ENCODE data around the gene ZNF792.
"Not testable (repeated sequence)": the region's sequence is repeated elsewhere in the genome, so short reads cannot be mapped to it uniquely, and the experiment has no call there.

Gene ZNF792

DNA sequence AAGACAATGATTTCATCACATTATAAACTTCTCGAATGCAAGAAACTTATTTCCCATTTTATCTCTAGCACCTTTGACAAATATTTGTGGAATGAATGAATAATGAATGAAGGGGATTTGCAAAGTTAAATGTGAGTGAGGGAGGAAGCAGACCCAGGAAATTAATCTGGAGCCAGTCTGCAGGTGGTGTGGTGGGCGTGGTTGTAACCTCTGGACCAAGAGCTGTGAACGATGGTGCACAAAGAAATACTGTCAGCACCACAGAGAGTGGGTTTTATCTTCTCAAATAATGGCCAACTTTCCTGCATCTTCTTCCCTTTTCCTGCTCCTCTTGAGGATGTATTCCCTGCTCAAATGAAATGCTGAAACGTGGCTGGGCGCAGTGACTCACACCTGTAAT lies 11.0 kb upstream of the ZNF792 start:
- FAIRE-seq (no peak), DNase-seq (ENCODE audit: insufficient read length, low spot score) (no peak)

DNA sequence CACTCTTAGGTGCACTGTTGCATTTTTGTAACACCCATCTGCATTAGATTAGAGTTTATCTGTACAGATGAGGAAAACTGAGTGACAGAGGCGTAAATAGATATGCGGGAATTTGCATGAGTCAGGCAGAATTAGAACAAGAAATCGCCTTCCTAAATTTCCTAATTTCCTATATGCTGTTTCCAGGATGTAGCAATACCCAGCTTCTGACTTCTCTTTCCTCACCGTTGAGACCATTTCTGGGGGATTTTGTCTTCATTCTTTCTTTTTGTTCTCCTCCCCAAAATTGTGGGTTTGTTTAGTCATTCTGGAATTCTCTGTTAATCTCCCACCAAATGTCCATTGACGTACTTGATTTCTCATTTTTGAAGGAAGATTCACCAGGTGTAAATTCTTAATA lies 10.6 kb upstream of the ZNF792 start:
- no peak for FAIRE-seq
- no peak for DNase-seq (ENCODE audit: insufficient read length, low spot score)

DNA sequence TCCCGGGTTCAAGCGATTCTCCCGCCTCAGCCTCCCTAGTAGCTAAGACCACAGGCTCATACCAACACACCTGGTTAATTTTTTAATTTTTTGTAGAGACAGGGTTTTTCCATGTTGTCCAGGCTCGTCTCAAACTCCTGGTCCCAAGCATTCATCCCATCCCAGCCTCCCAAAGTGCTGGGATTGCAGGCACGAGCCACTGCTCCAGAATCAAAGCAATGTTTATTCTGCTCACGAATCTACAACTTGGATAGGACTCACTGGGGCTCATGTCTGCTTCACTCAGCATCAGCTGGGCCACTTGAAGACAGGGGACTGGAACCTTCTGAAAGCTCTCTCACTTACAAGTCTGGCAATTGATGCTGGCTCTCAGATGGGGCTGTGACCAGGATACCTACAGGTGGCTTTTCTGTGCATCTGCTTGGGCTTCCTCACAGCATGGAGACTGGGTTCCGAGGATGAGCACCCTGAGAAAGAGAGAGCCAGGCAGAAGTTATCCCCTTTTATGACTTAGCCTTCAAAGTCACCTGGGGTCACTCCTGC lies 8.2 kb upstream of the ZNF792 start:
- no peak for FAIRE-seq

DNA sequence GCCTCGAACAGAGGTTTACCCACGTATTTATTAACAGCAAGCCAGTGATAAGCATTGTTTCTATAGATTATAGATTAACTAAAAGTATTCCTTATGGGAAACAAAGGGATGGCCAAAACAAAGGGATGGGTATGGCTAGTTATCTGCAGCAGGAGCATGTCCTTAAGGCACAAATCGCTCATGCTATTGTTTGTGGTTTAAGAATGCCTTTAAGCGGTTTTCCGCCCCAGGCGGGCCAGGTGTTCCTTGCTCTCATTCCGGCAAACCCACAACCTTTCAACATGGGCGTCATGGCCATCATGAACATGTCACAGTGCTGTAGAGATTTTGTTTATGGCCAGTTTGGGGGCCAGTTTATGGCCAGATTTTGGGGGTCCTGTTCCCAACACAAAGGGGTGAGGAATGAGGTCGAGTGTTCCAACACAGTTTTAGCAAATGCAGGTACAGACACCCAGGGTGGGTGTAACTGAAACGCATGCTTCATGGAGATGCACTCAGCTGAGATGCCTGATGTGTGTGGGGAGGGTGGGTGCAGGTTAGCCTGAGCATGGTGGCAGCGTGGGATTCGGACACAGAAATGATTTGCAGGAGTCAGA lies 6.3 kb upstream of the ZNF792 start:
- not testable (repeated sequence) for FAIRE-seq; DNase-seq (ENCODE audit: insufficient read length, low spot score)

More for the DNA sequence above, 8.2 kb upstream of the ZNF792 start:
- DNase-seq (ENCODE audit: insufficient read length, low spot score) = no peak

DNA sequence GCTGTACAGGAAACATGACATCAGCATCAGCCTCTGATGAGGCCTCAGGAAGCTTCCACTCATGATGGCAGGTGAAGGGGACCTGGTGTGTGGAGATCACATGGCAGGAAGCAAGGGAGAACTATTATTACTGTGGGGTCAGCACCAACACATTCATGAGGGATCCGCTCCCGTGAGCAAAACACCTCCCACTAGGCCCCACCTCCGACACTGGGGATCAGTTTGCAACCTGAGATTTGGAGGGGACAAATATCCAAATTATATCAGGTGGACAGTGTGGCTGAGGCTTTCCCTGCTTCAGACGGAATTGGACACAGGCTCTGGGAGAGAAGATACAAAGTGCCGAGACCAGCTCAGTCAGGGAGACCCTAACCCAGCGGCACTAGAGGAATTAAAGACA lies 5.7 kb upstream of the ZNF792 start:
- FAIRE-seq (no peak), DNase-seq (ENCODE audit: insufficient read length, low spot score) (no peak)

DNA sequence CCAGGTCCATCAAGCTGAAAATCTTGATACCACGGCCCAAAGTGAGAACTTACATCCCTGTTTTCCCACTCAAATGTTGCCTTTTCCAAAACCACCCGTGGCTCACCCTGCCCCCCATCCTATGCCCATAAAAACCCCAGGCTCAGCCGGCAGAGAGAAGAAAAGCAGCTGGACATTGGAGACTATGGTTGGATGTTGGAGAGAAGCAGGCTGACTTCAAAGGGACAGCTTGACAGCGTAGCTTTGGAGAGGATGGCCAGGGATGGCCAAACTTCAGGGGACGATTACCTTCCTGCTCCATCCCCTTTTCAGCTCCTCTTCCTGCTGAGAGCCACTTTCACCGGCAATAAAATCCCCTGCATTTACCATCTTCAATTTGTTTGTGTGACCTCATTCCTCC lies 3.5 kb upstream of the ZNF792 start:
- no peak for FAIRE-seq
- DNase-seq (ENCODE audit: insufficient read length, low spot score) = no peak

DNA sequence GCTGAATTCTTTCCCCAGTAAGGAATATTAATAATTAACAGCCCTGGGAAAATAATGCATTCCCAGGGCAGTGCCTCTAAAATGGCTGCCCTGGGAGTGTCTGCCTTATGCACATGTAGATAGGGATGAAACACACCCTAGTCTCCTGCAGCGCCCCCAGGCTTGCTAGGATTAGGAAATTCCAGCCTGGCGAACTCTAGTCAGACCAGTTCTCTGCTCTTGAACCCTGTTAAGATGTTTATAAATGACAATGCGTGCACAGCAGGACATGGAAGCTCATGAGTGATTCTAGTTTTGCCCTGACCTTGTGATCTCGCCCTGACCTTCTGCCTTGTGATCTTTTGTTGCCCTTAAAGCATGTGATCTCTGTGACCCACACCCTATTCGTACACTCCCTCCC lies 1.5 kb upstream of the ZNF792 start:
- DNase-seq (ENCODE audit: insufficient read length, low spot score); FAIRE-seq: not testable (repeated sequence)

DNA sequence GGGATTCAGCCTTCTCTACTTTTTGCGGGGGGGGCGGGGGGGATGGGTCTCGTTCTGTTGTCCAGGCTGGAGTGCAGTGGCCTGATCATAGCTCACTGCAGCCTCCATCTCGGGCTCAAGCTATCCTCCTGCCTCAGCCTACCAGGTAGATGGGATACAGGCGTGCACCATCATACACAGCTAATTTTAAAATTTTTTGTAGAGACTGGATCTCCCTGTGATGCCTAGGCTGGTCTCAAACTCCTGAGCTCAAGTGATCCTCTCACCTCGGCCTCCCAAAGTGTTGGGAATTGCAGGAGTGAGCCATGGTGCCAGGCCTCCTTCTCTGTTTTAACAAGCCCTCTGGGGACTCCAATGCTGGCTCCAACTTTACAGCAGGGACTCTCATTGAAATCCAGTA lies 569 bp upstream of the ZNF792 start:
- no peak for DNase-seq (ENCODE audit: insufficient read length, low spot score)
- FAIRE-seq = no peak

DNA sequence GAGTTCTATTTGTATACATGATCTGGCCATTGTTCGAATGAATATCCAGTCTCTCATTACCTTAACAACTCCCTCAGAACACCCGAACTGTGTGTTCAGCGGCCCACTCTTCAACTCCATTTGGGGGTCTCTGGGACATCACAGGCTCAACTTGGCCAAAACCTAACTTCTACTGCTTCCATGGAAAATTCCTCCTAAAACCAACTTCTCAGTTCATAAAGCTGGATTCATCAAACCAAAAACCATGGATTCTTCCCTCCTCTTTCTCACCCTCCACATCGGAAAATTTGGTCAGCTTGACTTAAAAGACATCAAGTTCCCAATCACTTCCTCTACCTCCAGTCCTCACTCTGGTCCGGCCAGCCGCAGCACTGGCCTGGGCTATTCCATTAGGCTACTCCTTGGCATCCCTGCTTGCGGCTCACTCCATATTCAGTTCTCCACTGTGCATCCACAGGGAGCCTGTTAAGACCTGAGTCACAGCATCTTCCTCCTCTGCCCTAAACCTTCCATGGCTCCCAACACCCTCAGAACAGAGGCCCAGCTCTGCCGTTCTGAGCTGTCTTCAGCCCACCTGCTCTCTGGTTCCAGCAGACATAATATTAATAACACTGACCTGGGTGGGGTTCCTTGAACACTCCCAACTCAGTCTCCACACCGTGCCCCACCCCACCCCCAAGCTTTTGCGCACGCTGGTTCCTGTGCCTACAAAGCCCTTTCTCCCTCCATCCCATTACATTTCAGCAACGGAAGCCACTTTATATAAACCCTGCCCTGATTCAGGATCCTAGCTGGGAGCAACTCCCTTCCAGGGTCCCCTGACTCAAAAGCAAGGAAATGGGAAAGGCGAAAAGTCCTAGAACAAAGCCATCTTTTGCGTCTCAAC lies 1.1 kb downstream of the ZNF792 start:
- FAIRE-seq = no peak

DNA sequence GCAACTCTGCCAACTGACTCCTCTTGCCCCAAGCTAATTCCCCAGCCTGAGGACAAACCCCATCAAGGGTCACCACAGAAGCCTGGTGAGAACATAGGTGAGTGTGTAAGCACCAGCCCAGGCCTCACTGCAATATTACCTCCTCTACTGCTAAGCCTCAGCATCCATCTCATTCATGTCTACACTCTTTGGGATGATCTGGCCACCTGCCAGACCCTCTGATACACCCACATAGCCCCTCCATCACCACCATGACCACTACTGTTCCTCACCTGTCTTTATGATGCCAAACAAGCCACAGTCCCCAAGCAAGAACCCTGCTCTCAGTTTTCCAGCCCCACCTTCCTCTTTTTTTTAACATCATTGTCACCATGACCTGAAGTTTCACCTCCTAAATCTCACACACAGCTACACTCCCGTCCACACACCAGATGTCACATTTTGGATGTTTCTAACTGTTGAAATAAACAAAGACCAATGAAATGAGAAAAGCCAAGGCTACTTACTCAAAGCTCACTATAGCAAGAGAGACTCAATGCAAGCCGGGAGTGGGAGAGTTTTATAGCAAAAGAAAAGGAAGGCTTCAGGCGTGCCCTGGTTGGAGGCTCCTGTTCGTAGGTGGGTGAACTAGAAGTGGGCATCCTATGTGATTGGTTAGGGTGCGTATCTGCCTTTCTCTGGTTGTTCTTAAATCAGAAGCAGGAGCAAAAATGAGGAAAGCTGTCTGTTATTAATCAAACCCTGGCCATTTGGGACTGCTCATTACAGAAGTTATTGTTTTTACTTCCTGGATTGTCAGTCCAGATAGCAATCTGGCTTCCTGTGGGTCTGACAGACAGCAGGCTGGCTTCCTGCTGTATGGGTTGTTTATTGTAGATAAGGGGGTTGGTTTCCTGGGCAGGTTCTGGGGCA lies 2.0 kb downstream of the ZNF792 start:
- FAIRE-seq = no peak
- DNase-seq (ENCODE audit: insufficient read length, low spot score) = no peak

More for the DNA sequence above, 1.1 kb downstream of the ZNF792 start:
- DNase-seq (ENCODE audit: insufficient read length, low spot score) = no peak

DNA sequence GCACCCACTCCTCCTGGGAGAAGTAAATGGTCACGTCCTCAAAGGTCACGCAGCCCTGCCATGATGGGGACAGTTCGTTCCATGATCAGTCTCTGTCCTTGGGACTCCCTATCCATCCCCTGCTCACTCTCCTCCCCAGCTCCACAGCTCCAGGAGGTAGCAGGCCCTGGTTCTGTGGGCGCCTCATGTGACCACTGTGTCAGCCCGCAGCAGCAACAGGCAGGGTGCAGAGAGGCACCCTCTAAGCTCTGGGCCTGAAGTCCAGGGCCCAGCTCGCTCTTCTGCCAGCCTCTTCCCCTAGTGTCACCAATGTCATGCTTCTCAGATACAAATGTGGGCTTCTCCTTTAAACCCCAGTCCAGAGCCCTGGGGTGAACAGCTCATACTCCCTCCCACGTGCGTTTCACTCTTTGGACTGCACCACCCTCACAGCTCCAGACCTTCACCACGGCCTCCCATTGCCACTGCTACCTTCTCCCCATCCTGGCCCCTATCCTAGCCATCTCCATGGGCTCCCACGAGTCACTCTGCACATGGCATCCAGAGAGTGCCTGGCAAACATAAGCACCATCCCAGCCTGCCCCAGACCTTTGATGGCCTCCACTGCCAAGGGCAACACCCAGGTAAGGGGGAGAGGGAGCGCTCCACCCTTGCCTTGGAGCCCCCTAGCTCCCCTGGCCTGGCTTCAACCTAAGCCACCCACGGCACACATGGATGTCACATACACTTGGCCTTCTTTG lies 2.9 kb downstream of the ZNF792 start:
- DNase-seq (ENCODE audit: insufficient read length, low spot score) = no peak
- FAIRE-seq = no peak

DNA sequence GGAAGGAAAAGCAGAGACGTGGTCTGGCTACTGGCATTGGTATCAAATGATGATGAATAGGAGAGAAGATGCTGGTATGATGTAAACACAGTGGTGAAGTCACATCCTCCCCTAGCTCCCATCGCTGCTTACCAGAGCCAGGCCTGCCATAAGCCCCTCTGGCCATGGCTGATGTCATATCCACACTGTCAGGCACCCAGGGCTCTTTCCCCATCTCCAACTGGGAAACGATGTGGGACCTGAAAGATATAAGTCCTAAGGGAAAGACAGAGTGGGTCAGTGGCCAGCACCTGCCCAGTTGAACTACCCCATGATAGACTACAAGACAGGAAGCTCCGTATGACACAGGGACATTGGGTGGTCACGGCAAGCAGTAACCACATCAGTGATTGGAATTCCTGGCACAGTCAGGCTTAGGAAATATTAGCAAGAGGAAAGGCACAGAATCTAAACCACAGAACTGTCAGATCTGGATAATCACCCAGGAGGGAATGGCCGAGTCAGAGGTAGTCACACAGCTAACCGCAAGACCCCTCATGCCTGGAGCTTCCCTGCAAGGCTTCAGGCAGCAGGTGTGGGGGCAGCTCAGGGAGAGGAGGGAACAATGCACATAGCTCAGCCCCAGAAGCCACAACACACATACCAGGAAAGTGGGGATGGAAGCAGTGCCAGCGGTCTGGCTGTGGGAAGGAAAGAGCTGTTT lies 3.8 kb downstream of the ZNF792 start:
- DNase-seq (ENCODE audit: insufficient read length, low spot score) (peak; percentile 61), FAIRE-seq (peak; percentile 83)

DNA sequence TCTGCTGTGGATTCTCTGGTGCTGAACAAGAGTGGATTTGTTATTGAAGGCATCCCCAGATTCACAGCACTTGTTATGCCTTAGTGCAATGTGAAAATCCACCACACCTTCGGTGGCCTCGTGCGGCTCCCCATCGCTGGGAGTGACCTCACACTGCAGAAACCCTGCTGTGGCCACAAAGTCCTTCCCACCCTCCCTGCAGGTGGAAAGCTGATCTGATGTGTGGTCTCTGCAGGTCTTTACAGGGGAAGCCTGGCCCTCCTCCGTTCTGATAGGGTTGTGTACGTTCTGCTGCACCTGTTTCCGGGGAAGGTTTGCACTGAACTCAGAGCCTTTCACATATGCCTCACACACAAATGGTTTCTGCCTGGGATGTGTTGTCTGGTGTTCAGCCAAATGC lies 5.0 kb downstream of the ZNF792 start:
- no peak for FAIRE-seq
- no peak for DNase-seq (ENCODE audit: insufficient read length, low spot score)

DNA sequence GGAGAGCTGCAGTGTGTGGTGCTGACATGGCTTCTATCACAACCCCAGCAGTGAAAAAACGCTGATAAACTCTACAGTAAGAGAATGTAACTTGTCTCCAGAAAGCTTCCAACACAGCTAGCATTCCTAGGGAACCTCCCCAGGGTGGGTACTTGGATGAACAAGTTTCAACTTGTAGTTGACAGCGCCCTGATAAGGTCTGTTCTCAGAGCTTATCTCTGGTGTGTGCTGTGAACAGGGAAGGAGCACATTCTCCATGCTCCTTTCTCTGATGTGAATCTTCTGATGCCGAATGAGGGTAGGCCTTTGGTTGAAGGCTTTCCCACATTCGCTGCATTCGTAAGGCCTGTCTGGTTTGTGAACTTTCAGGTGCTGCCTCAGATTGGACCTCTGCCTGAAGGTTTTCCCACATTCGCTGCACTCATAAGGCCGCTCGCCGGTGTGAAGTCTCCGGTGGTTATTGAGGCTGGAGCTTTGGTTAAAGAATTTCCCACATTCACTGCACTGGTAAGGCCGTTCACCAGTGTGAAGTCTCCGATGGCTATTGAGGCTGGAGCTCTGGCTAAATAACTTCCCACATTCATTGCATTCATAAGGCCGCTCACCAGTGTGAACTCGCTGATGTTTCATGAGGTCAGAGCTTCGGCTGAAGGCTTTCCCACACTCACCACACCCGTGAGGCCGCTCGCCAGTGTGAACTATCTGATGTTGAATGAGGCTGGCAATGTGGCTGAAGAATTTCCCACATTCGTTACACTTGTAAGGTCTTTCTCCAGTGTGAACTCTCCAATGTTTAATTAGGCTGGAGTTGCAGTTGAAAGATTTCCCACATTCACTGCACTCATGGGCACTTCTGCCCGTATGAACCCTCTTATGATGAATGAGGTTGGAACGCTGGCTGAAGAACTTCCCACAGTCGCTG lies 5.9 kb downstream of the ZNF792 start:
- FAIRE-seq (no peak), DNase-seq (ENCODE audit: insufficient read length, low spot score) (no peak)

DNA sequence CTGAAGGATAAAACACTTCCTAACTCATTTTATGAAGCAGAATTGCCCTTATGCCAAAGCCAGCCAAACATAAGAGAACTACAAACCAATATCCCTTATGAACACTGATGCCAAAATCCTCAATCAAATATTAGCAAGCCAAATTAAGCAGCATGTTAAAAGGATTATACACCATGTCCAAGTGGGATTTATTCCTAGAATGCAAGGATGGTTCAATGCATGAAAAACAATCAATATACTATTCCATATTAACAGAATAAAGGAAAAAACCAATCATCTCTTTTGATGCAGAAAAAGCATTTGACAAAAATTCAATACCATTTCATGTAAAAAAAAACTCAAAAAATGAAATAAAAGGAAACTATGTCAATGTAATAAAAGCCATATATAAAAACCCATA lies 10.9 kb downstream of the ZNF792 start:
- FAIRE-seq (no peak), DNase-seq (ENCODE audit: insufficient read length, low spot score) (no peak)

DNA sequence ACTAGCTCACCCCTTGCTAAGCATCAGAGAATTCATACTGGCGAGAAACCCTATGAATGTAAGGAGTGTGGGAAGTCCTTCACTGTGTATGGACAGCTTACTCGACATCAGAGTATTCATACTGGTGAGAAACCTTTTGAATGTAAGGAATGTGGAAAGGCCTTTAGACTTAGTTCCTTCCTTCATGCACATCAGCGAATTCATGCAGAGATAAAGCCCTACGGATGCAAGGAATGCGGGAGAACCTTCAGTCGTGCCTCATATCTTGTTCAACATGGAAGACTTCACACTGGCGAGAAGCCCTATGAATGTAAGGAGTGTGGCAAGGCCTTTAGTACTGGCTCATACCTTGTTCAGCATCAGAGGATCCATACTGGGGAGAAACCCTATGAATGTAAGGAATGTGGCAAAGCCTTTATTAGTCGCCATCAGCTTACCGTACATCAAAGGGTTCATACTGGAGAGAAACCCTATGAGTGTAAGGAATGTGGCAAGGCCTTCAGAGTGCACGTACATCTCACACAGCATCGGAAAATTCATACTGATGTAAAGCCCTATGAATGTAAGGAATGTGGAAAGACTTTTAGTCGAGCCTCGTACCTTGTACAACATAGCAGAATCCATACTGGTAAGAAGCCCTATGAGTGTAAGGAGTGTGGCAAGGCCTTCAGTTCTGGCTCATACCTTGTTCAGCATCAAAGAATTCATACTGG lies 20.0 kb downstream of the ZNF792 start:
- DNase-seq (ENCODE audit: insufficient read length, low spot score) (no peak), FAIRE-seq (peak; percentile 23)

DNA sequence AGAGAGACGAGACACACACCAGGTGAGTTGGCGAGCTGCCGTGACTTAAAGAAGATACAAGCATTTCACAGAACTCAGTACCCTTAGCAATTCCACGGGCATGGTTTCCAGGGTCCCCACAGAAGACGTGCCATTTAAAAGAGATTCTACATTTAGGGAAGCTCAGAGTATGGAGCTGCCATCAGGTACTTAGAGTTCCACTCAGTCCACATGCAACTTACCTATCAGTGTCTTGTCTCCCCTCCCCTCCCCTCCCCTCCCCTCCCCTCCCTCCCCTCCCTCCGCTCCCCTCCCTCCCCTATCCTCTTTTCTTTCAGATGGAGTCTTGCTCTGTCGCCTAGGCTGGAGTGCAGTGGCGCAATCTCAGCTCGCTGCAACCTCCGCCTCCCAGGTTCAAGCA lies 25.1 kb downstream of the ZNF792 start:
- no peak for FAIRE-seq

DNA sequence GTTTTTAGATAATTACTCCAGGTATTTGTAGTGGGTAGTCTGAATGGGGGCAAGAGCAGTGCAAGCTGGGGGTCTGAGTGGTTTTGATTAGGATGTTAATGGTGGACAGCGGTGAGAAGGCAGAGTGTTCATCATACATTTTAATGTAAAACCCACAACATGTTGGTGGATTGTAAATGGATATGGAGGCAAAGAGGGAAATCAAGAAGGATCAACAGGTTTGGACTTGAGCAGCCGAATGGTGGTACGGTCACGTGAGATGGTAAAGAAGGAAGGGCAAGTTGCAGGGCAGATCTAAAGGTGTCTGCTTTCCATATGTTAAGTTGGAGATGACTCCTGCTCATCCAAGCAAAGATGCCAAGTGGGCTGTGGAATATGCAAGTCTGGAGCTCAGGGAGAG lies 27.8 kb downstream of the ZNF792 start:
- FAIRE-seq (no peak), DNase-seq (ENCODE audit: insufficient read length, low spot score) (no peak)

More for the DNA sequence above, 25.1 kb downstream of the ZNF792 start:
- DNase-seq (ENCODE audit: insufficient read length, low spot score) = no peak
